Stimulated activated CD8-positive, alpha-beta memory T cell treated with anti-CD3 and anti-CD28 coated beads, Interleukin-2, amount 100 ng/mL, for 48 hours (primary cell): ENCODE measurements around the gene SLC7A4.
"Not testable (repeated sequence)": the region's sequence is repeated elsewhere in the genome, so short reads cannot be mapped to it uniquely, and the experiment has no call there.

Experiments used
- DNase-seq, 2 donors: peaks; one replicate each; pipeline ENCODE4 v3.0.0-alpha.2; 2020; ENCODE audit warnings: low read depth in 2 of 2

SLC7A4 gene

DNA sequence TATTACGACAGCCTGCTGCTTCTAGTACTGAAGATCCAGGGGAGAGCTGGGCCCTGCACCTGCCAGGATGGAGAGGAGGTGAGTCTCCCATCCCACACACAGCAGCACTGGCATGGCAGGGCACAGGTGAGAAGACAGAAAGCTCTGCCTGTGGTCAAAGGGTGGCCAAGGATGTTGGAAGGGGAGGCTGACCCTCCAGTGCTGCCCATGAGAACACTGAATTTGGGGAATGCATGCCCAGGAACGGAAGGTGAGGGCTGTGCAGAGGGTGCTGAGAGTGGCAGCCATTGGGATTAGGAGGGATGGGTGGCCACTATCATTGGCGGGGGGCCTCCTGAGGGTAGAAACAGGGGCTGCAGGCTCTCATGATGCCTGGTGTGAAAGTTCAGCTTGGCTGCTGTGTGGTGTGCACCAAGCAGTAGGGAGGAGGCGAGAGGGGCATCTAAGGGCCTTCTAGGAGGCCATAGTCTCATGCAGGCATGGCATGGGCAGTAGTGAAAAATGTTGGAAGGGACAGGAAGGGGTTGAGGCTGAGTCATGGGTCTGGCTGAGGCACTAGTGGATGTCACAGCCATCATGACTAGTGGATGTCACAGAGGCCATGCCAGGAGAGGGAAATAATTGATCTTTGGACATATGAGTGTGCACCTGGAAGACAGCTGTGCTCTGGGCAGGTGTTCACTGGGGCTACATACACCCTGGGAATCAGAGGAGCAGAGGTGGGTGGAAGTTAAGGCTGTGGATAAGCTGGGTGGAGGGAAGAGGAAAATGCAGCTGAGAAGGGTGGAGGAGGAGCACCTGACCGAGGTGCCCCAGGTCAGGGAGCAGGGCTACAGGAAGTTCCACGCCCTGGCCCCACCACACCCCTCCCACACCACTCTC, 10.9 kb upstream of the SLC7A4 start:
- no peak for DNase-seq

- no peak for DNase-seq
Measured at GRCh38 chr22:21041937-21042336, 9.6 kb upstream of the SLC7A4 start.

GRCh38 chr22:21039158-21039557, 6.8 kb upstream of the SLC7A4 start:
- not testable (repeated sequence) for DNase-seq

- no peak for DNase-seq
Measured at GRCh38 chr22:21038405-21038804, 6.0 kb upstream of the SLC7A4 start.

GRCh38 chr22:21034989-21035388, 2.6 kb upstream of the SLC7A4 start:
- DNase-seq: no peak

- DNase-seq: no peak
Measured at GRCh38 chr22:21033895-21034294, 1.5 kb upstream of the SLC7A4 start.

- DNase-seq: no peak
Measured at GRCh38 chr22:21032868-21033688, 717 bp upstream of the SLC7A4 start.

- DNase-seq: no peak
Measured at GRCh38 chr22:21031545-21032036, 770 bp downstream of the SLC7A4 start.

DNA sequence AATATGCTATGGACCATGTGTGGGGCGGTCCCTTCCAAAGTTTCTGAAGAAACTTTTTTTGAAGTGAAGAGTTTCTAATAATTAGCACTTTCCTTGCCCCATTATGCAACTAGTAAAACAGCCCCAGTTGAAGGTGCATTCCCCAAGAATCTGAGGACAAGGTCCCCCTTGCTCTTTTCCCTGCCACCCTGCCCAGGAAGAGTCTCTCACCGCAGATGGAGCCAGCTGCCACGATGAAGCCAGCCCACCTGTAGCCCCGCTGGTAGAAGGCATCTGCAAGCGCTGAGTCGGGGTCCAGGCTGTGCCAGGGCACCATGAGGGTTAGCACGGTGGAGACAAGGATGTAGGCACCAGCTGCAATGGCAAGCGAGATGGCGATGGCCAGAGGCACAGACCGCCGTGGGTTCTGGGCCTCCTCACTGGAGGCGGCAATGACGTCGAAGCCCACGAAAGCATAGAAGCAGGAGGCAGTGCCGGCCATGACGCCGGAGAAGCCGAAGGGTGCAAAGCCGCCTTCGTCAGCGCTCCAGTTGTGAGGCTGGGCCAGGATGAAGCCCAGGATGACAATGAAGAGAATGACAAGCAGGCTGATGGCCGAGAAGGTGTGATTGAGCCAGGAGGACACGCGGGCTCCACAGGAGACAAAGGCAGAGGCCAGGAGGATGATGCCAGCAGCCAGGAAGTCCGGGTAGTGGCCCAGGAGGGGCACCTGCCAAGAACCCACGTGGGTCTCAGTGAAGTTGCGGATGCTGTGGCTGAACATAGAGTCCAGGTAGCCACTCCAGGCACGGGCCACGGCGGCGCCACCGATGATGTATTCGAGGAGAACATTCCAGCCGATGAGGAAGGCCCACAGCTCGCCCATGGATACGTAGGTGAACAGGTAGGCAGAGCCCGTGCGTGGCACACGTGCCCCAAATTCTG, 1.5 kb downstream of the SLC7A4 start:
- no peak for DNase-seq

DNA sequence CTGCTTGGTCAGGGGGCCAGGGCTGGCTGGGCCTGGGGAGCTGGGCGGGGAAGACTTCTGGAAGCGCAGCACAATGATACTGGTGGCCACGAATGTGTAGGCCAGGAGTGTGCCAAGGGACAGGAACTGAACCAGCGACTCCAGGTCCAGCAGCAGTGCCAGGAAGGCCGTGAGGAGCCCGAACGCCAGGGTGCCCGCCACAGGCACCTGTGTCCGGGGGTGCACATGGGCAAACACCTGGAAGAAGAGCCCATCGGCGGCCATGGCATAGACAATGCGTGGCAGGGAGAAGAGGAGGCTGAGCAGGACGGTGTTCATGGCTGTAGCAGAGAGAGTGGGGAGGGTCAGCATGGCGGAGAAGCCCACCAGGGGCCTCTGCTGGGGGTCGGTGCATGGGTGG, 2.3 kb downstream of the SLC7A4 start:
- DNase-seq: no peak

DNA sequence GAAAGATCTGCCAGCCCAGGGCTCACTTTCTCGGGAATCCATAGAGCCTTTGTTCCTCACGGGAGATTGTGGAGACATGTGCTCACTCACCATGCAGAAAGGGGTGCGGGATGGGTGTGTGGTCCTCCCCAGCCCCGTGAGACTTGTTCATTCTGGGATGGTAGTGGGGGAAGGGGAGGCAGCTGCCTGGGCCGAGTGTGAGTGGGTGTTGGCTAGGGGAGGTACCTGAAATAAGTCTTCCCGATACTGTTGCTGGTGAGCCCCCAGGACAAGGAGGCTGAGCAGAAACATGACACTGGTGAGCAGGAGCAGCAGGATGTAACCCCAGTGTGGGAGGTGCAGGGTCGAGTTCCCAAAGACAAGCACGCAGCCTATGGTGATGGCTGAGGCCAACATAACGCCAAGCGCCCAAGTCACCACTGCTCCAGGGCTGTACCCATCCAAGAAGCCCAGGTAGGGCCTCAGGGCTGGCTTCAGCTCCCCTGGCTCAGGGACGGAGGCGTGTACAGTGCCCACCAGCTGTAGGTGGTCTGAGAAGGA, 2.8 kb downstream of the SLC7A4 start:
- DNase-seq: no peak

DNA sequence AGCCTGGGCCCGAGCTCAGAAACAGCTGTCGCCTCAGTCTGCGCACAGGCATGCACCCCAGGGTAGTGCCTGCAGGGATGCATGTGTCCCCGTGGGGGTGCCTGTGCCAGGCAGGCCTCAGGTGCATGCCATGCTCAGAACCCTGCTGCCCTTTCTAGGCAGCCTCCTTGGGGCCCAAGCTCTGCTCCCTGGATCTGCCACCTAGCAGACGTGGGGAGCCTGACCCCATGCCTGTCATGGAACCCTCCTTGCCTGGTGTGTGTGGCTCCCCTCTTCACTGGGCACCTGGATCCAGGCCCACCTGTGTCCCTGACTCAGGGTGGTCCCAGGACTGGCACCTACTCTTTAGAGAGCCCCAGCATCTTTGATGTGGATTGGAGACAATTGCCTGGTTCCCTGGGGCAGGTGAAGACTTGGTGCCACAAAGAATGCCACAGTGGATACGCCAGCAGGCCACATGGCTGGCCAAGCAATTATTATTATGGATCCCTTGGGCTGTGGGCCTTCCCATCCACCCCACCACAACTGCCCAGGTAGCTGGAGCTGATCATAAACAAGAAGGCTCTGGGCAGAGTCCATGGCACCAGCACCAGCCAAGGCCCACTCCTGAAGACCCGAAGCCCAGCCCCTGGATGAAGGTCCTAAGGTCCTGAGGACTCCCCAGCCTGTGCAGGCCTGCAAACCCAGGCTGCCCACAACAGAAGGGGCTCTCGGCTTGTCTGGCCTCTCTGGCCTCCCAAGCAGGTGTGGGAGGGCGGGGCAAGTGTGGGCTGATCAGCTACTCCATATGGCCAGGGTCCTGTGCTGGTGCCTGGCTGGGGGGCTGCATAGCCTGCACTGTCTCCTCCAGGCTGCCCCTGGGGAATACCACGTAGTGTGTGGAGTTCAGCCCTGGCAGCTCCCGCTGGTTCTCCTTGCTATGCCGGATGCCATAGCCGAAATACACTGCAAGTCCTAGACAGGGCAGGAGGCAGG, 3.8 kb downstream of the SLC7A4 start:
- DNase-seq: no peak

GRCh38 chr22:21026783-21027692, 5.3 kb downstream of the SLC7A4 start:
- no peak for DNase-seq

- DNase-seq: no peak
Measured at GRCh38 chr22:21025763-21026755, 6.3 kb downstream of the SLC7A4 start.

DNA sequence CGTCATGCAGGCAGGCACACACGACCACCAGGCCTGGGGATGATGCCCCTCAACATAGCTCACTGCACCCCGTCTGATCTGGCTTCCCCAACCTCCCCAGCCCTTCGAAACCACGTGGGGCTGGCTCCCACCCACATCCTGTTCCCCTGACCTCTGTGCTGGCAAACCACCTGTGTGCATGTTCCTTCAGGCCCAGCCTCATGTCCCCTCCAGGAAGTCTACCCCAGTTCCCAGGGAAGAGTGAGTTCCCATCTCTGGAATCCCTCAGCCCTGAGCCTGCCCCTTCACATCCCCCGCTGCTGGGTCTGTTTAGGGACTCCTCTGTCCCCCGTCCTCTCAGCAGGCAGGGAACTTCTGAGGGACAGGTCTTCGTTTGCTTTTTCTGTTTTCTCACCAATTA, 7.1 kb downstream of the SLC7A4 start:
- DNase-seq: no peak

DNA sequence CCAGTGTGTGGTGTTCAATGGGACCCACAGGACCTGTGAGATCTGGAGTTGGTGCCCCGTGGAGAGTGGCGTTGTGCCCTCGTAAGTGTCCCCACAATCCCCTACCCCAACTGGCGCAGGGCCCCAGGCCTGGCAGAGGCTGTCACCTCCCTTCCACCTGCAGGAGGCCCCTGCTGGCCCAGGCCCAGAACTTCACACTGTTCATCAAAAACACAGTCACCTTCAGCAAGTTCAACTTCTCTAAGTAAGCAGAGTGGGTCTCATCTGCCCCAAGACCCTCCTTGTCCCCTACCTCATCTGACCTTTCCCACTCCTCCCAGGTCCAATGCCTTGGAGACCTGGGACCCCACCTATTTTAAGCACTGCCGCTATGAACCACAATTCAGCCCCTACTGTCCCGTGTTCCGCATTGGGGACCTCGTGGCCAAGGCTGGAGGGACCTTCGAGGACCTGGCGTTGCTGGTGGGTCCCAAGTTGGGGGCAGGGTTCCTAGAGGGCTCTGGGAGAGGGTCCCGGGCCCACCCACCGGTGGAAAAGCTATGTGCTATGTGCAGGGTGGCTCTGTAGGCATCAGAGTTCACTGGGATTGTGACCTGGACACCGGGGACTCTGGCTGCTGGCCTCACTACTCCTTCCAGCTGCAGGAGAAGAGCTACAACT, 9.3 kb downstream of the SLC7A4 start:
- DNase-seq: no peak

DNA sequence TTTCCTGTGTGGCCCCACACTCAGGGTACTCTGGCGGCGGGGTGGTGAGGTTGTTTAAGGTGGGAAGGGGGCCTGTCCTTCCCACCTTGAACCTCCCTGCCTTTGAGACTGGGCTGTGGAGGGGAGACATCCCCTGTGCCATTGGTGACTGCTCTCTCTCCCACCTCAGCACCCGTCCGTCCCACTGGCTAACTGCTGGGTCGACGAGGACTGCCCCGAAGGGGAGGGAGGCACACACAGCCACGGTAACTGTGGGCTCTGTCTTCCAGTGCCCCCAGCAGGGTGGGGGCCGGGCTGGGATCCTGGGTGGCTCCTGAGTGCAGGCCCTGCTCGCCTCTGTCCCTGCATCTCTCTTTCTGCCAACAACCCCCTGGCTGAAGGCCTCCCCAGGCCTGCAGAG, 9.9 kb downstream of the SLC7A4 start:
- DNase-seq: no peak
